ENCODE data around the gene B3GNT3.

DNA sequence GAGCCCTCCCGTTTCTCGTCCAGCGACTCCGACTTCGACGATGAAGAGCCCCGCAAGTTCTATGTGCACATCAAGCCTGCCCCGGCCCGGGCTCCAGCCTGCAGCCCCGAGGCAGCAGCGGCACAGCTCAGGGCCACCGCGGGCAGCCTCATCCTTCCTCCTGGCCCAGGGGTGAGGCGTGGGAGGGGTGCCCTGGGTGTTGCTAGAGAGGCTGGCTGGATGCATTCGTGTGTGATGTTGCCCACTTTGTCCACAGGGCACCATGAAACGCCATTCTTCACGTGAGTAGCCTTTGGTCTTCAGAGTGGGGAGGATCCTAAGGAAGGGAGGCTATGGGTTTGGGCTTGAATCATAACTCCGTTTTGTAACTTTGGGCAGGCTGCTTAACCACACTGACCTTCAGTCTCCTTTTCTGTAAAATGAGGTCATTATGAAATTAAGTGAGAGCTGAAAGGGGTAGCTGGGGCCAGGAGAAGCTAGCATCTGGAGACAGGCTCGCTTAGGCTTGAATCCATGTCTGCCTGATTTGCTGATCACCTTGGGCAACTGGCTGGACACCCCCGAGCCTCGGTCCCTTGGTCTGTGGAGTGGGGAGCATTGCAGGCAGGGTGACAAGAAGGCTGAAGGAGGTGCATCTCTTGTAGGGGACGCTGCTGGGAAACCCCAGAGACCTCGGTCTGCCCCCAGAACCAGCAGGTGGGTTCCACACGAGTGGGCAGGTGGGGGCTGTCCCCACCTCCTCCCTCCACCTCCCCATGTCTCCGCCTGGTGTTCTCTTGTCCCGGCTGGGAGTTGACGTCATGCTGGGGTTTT is 18.7 kb upstream of the B3GNT3 start:
- TF ChIP-seq POLR2A (IDR thresholded peaks at IDR 0.05) (no peak), POLR2AphosphoS5 (IDR thresholded peaks at IDR 0.05) (no peak)
- TF ChIP-seq, protein P1, sequence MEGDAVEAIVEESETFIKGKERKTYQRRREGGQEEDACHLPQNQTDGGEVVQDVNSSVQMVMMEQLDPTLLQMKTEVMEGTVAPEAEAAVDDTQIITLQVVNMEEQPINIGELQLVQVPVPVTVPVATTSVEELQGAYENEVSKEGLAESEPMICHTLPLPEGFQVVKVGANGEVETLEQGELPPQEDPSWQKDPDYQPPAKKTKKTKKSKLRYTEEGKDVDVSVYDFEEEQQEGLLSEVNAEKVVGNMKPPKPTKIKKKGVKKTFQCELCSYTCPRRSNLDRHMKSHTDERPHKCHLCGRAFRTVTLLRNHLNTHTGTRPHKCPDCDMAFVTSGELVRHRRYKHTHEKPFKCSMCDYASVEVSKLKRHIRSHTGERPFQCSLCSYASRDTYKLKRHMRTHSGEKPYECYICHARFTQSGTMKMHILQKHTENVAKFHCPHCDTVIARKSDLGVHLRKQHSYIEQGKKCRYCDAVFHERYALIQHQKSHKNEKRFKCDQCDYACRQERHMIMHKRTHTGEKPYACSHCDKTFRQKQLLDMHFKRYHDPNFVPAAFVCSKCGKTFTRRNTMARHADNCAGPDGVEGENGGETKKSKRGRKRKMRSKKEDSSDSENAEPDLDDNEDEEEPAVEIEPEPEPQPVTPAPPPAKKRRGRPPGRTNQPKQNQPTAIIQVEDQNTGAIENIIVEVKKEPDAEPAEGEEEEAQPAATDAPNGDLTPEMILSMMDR (IDR thresholded peaks at IDR 0.05): no peak
